Jurkat, Clone E6-1 (cell line): ENCODE results near the gene TRA2B. TPM values are rescaled to one million over a fixed set of nuclear protein-coding genes. Genes with fewer than 3 reads are reported as not detected.

Experiments
- DNase-seq: peaks from one replicate; pipeline ENCODE4 v3.0.0-alpha.2; 2011; ENCODE audit warnings: low read depth, low spot score
- H3K4me3 ChIP-seq: 2 replicates; pipeline ENCODE4 v1.5.1; 2011; ENCODE audit warnings: mild to moderate bottlenecking, low read length, control low read depth, moderate library complexity
- polyA plus RNA-seq: library from polyadenylated mRNA; unstranded; fragments of >200 nt; gene quantifications from one replicate; pipeline ENCODE4 v1.2.1, GENCODE V29; 2012; ENCODE audit warnings: missing spikeins; ENCODE audit not compliant: insufficient read length, insufficient read depth

The TRA2B gene
- 374 TPM for polyA plus RNA-seq

- peak within 1 kb of the TSS; percentile 100 for H3K4me3 ChIP-seq
- peak; percentile 96 for DNase-seq
Observed at GRCh38 chr3:185937689-185938374, at the start of gene TRA2B. TRA2B (minus strand) TSS chr3:185938014; CDS start chr3:185937860, 154 bp downstream.

DNA sequence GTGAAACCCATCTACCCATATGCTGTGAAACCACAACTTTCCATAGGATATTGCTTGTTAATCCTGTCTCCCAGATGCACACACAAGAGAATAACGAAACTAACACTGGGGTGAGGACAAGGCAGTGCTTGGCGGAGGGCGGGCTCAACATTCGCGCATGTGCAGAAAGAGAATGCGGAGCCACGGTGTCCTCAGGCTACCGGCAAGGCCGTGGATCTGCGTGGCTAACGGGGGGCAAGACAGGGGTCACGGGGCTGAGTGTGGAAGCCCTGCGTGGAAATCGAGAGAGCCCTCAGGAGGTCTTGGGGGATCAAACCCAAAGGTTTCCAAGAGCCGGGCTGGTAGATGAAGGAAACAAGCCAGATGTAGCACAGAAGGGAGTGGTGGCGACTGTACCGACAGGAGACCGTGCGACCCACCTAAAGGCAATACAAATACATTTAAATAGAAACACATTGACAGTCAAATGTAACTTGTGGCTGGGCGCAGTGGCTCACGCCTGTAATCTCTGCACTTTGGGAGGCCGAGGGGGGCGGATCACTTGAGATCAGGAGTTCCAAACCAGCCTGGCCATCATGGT is 48.5 kb upstream of the TRA2B start:
- H3K4me3 ChIP-seq, result no peak overlapping the region
- DNase-seq, result no peak

GRCh38 chr3:185984203-185984602 is 46.4 kb upstream of the TRA2B start:
- H3K4me3 ChIP-seq, result no peak overlapping the region
- DNase-seq, result no peak

DNA sequence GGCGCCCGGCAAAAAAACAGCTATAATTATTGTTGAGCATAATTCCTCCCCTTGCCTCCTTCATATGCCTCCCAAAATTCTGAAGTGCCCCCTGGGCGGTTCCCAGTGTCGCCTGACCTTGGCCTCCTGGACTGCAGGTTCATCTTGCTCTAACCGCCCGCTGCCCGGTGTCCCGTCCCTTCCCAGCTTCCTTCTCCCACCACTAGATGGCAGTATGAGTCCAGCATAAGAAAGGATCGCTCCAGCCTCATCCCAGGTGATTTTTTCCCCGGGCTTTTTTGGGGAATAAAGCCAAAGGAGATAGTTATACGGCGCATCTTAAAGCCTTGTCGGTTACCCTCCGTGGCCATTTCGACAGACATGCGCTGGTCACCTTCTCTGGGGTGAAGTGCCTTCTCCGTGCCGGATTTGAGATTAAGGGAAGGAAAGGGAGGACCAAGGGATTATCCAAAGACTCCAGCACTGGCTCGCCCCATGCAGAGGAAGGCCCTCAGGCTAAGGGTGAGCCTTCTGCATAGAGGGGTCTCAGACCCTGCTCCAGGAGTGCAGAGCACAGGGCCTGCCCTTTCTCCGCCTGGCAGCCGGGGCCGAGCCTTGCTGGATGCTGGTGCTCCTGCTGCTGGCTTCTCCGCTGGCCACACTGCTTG is 45.8 kb upstream of the TRA2B start:
- DNase-seq, result peak; percentile 33

DNA sequence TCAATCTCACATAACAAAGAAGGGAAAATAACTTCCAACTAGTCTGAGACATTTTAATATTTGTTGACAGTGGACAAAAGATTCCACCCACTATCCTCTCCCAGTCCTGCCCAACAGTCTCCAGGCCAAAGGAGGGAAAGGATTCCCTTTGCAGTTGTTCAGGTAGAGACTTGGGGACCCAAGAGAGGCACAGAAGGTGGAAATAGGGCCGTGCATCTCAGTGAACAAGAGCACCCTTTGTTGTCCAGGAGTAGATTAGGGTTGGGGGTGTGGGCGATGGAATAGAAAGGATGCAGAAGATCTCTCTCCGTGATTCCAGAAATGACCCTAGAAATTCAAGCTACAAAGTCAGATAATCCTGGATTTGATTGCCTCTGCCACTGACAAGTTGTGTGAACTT is 44.8 kb upstream of the TRA2B start:
- no peak for DNase-seq
- H3K4me3 ChIP-seq, result no peak overlapping the region

More for the DNA sequence above, 45.8 kb upstream of the TRA2B start:
- no peak overlapping the region for H3K4me3 ChIP-seq

GRCh38 chr3:185981621-185982020 is 43.8 kb upstream of the TRA2B start:
- DNase-seq, result no peak
- H3K4me3 ChIP-seq, result no peak overlapping the region

DNA sequence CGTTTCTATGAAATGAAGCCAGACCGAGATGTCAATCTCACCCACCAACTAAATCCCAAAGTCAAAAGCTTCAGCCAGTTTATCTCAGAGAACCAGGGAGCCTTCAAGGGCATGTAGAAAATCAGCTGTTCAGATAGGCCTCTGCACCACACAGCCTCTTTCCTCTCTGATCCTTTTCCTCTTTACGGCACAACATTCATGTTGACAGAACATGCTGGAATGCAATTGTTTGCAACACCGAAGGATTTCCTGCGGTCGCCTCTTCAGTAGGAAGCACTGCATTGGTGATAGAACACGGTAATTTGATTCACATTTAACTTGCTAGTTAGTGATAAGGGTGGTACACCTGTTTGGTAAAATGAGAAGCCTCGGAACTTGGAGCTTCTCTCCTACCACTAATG is 41.9 kb upstream of the TRA2B start:
- H3K4me3 ChIP-seq, result no peak overlapping the region
- no peak for DNase-seq

DNA sequence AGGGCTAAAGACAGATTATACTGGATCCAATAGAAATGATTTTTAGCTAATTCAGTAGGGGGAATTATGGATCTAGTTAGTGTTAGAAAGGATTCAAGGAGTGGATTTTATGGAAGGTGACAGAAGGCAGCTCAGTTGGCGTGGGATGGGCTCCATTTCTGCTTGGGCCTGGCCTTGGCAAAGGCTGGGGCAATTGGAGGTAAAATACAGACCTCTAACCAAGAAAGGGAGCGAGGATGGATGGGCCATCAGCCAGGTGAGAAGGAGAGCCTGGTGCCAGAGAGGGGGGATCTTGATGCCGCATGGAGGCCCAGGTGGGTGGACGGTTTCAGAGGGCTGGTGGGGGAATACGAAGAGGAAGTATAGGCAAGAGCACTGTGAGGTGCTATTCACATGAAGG is 40.7 kb upstream of the TRA2B start:
- H3K4me3 ChIP-seq, result no peak overlapping the region
- DNase-seq, result no peak

- no peak overlapping the region for H3K4me3 ChIP-seq
- no peak for DNase-seq
Observed at GRCh38 chr3:185977679-185978040, 39.8 kb upstream of the TRA2B start.

GRCh38 chr3:185976977-185977678 is 39.3 kb upstream of the TRA2B start:
- DNase-seq, result peak; percentile 75
- H3K4me3 ChIP-seq, result no peak overlapping the region

DNA sequence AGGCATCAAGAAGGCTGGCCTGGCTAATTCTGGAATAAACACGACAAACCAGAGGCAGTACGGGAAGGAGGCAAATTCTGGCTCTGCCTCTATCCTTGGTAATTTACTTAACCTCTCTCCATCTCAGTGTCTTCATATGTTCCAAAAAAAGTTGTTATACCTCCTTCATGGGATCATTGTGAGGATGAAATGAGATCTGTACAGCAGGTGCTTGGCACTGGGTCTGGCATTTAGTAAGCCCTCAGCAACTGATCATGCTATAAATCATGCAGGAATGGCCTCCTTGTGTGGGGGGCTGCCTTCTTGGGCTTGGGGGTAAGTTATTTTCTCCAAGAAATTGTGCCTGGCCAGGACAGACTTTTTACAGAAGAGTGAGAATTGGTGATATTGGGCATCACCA is 38.3 kb upstream of the TRA2B start:
- no peak overlapping the region for H3K4me3 ChIP-seq
- no peak for DNase-seq

DNA sequence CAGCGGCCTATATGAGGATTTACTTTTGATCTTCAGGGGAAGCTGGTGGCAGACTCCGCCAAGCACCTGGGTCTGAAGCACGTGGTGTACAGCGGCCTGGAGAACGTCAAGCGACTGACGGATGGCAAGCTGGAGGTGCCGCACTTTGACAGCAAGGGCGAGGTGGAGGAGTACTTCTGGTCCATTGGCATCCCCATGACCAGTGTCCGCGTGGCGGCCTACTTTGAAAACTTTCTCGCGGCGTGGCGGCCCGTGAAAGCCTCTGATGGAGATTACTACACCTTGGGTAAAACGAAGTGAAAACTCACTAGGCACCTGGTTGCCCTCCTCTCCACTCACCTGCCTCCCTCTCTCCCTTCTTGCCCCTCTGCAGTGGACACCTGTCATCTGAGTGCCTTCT is 33.8 kb upstream of the TRA2B start:
- no peak for DNase-seq
- H3K4me3 ChIP-seq, result no peak overlapping the region

GRCh38 chr3:185968168-185968567 is 30.4 kb upstream of the TRA2B start:
- no peak for DNase-seq
- no peak overlapping the region for H3K4me3 ChIP-seq

DNA sequence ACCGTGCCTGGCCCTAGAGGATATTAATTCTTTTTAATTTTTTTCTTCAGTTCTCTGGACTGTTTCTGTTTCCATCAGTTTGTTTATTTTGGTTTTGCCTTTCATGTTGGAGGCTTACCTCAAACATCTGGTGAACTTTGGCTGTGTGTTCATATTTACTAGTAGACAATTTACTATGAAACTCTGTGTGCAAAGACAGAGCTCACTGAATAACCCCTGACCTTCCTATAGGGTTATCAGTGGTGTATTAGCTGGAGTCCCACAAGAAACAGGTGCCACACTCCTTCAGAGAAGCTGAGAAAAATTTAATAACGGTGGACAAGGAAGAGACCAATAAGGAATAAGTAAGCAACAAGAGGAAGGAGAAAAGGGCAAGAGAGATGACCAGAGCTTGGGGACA is 28.8 kb upstream of the TRA2B start:
- no peak overlapping the region for H3K4me3 ChIP-seq
- DNase-seq, result no peak

DNA sequence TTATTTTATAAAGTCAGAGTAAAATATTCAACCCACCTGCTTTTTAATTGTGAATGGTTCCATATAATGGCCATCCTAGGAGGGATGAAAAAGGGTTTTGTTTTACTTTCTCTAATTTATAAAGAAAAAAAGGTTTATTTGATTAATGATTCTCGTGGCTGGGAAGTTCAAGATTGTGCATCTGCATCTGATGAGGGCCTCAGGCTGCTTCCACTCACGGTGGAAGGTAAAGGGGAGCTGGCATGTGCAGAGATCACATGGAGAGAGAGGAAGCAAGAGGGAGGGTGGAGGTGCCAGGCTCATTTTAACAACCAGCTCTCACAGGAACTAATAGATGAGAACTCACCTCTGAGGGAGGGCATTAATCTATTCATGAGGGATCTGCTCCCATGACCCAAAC is 27.7 kb upstream of the TRA2B start:
- DNase-seq, result no peak
- no peak overlapping the region for H3K4me3 ChIP-seq

DNA sequence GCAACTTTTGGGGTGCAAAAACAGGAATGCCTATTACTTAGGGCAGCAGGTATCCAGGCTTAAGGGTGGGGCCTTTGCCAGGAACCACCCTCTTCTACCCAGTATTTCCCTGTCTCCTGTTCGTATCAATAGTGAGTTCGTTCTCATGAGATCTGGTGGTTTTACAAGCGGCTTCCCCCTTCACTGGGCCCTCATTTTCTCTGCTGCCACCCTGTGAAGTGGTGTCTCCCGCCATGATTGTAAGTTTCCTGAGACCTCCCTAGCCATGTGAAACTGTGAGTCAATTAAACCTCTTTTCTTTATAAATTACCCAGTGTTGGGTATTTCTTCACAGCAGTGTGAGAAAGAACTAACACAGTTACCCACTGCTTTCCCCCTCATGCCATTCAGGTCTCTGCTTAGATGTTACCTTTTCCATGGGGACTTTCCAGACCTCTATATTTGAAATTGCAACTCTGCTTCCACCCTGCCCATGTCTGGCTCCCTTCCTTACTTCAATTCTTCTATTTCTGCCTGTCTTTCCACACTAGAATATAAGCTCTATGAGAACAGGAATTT is 23.9 kb upstream of the TRA2B start:
- DNase-seq, result no peak
- H3K4me3 ChIP-seq, result no peak overlapping the region

- no peak overlapping the region for H3K4me3 ChIP-seq
- DNase-seq, result no peak
Observed at GRCh38 chr3:185960522-185961288, 22.9 kb upstream of the TRA2B start.

DNA sequence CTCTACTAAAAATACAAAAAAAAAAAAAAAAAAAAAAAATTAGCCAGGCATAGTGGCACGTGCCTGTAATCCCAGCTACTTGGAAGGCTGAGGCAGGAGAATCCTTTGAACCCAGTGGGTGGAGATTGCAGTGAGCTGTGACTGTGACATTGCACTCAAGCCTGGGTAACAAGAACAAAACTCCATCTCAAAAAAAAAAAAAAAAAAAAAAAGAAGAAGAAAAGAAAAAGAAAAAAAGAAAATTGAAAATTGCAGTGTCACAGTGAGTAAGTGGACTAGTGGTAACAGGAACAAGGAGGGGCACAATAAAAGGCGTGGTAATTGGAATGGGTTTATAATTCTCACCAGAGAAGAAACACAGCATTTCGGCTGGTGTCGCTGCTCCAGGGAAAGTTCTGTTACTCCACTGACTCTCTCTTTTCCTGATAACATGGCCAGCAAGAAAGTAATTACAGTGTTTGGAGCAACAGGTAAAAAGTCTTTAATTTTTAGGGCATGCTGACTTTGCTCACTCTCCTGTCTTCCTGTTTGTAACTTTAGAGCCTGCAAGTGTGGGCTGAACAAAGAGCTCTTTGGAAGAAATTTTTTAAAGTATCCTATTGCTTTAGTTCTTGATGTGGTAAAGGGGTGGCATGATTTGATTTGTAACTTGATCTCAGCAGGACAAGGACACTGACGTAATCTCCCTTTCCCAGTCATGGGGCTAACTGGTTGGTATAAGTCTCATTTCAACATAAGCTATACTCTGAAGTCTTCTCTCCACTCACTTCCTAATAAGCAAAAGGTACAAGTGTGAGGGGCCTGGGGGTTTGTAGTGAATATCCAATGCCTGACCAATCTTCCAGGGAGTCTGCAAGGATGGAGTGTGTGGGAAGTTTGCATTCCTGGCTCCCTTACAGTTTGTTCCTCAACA is 22.1 kb upstream of the TRA2B start:
- H3K4me3 ChIP-seq, result no peak overlapping the region
- no peak for DNase-seq
